Fibroblast of skin of abdomen (primary cell): ENCODE measurements around the gene CLEC7A.

Experiments used
- DNase-seq: peaks from one replicate; pipeline ENCODE4 v3.0.0-alpha.2; 2013

CLEC7A gene

GRCh38 chr12:10088955-10089900 is 40.8 kb downstream of the CLEC7A start:
- no peak for DNase-seq

GRCh38 chr12:10088031-10088430 is 42.0 kb downstream of the CLEC7A start:
- no peak for DNase-seq

- no peak for DNase-seq
Observed at GRCh38 chr12:10086387-10086786, 43.6 kb downstream of the CLEC7A start.

GRCh38 chr12:10084733-10085132 is 45.3 kb downstream of the CLEC7A start:
- DNase-seq: no peak

GRCh38 chr12:10082117-10082874 is 47.7 kb downstream of the CLEC7A start:
- no peak for DNase-seq

GRCh38 chr12:10075451-10075850 is 54.5 kb downstream of the CLEC7A start:
- DNase-seq: no peak

- DNase-seq: peak; percentile 2
Observed at GRCh38 chr12:10073261-10073660, 56.7 kb downstream of the CLEC7A start.

GRCh38 chr12:10072131-10072530 is 57.9 kb downstream of the CLEC7A start:
- DNase-seq: peak; percentile 7

- no peak for DNase-seq
Observed at GRCh38 chr12:10070380-10070779, 59.6 kb downstream of the CLEC7A start.

GRCh38 chr12:10069976-10070375 is 60.0 kb downstream of the CLEC7A start:
- no peak for DNase-seq

- peak; percentile 83 for DNase-seq
Observed at GRCh38 chr12:10069099-10069498, 60.9 kb downstream of the CLEC7A start.

GRCh38 chr12:10068644-10069043 is 61.4 kb downstream of the CLEC7A start:
- no peak for DNase-seq

- no peak for DNase-seq
Observed at GRCh38 chr12:10067942-10068341, 62.1 kb downstream of the CLEC7A start.

- DNase-seq: no peak
Observed at GRCh38 chr12:10067264-10067663, 62.7 kb downstream of the CLEC7A start.
